HG02852 (cell line): ENCODE data around the gene SRGAP2B.
A peak's percentile ranks its signal among the peaks of the same experiment; 100 is the strongest.
"Not testable (repeated sequence)": the region's sequence is repeated elsewhere in the genome, so short reads cannot be mapped to it uniquely, and the experiment has no call there.

Source experiments
- ATAC-seq: cut with Tn5 transposase; IDR thresholded peaks from one replicate; pipeline ENCODE4 v1.9.1; 2021; ENCODE audit warnings: mild to moderate bottlenecking, moderate library complexity; ENCODE audit not compliant: unreplicated experiment

SRGAP2B gene

GRCh38 chr1:145095284-145096057 is at the start of gene SRGAP2B, which contains the start of gene FAM72D:
Gene SRGAP2B, minus strand, starts transcription at chr1:145095328. Its CDS starts 2,427 bp downstream, at chr1:145092901.
Gene FAM72D, plus strand, starts transcription at chr1:145095974. Its CDS starts 874 bp downstream, at chr1:145096848.
- peak; percentile 83 for ATAC-seq

GRCh38 chr1:145144264-145144913 is 49.3 kb upstream of the SRGAP2B start:
- ATAC-seq, result not testable (repeated sequence)

GRCh38 chr1:145140549-145140948 is 45.4 kb upstream of the SRGAP2B start:
- ATAC-seq, result not testable (repeated sequence)

- ATAC-seq, result not testable (repeated sequence)
Observed at GRCh38 chr1:145134476-145134875, 39.3 kb upstream of the SRGAP2B start.

GRCh38 chr1:145128697-145129469 is 33.8 kb upstream of the SRGAP2B start:
- ATAC-seq, result not testable (repeated sequence)

- ATAC-seq, result not testable (repeated sequence)
Observed at GRCh38 chr1:145127144-145127543, 32.0 kb upstream of the SRGAP2B start.

- ATAC-seq, result not testable (repeated sequence)
Observed at GRCh38 chr1:145125112-145125511, 30.0 kb upstream of the SRGAP2B start.

GRCh38 chr1:145123992-145124641 is 29.0 kb upstream of the SRGAP2B start:
- ATAC-seq, result not testable (repeated sequence)

GRCh38 chr1:145123062-145123395 is 27.9 kb upstream of the SRGAP2B start:
- ATAC-seq, result not testable (repeated sequence)

GRCh38 chr1:145122344-145123061 is 27.4 kb upstream of the SRGAP2B start:
- not testable (repeated sequence) for ATAC-seq

- not testable (repeated sequence) for ATAC-seq
Observed at GRCh38 chr1:145119842-145120241, 24.7 kb upstream of the SRGAP2B start.

GRCh38 chr1:145115587-145116493 is 20.7 kb upstream of the SRGAP2B start:
- not testable (repeated sequence) for ATAC-seq

GRCh38 chr1:145114560-145115057 is 19.5 kb upstream of the SRGAP2B start:
- ATAC-seq, result not testable (repeated sequence)

- not testable (repeated sequence) for ATAC-seq
Observed at GRCh38 chr1:145112703-145113102, 17.6 kb upstream of the SRGAP2B start.

- ATAC-seq, result not testable (repeated sequence)
Observed at GRCh38 chr1:145111674-145112073, 16.5 kb upstream of the SRGAP2B start.

- not testable (repeated sequence) for ATAC-seq
Observed at GRCh38 chr1:145103294-145103693, 8.2 kb upstream of the SRGAP2B start.

- not testable (repeated sequence) for ATAC-seq
Observed at GRCh38 chr1:145101725-145102124, 6.6 kb upstream of the SRGAP2B start.

GRCh38 chr1:145094655-145095211 is 395 bp downstream of the SRGAP2B start:
- peak; percentile 7 for ATAC-seq
